ENCODE results near the gene COL2A1.

Gene COL2A1

DNA sequence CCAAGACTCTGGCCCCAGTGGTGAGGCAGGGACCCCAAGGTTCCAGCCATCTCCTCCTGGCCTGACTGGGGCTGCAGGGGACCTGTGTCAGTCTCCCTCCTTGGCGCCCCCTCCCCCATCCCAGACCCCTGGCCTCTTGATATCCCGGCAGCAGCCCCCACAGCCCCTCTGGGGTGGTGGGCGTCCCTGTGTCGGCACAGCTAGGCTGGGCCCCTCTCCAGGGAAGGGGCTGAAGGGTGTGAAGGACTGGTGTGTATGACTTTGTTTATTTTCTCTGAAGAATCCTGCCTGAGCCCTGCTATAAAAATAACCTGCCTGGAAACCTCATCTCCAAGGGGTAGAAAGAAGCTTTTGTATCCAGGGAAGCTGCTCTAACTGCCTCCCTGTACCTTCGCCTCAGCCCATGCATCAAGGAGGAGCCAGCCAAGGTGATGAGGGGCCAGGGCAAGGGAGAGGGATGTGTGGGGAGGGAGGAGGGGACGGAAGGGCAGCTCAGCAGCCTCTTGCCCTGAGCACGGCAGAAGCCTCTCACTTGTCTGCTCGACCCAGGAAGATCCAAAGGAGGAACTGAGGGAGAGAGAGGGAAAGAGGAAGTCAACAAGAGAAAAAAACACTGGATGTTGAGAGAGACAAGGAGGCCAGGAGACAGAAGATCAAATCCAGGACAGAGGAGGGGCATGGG, 25.4 kb upstream of the COL2A1 start:
- DNase-seq: no peak

DNA sequence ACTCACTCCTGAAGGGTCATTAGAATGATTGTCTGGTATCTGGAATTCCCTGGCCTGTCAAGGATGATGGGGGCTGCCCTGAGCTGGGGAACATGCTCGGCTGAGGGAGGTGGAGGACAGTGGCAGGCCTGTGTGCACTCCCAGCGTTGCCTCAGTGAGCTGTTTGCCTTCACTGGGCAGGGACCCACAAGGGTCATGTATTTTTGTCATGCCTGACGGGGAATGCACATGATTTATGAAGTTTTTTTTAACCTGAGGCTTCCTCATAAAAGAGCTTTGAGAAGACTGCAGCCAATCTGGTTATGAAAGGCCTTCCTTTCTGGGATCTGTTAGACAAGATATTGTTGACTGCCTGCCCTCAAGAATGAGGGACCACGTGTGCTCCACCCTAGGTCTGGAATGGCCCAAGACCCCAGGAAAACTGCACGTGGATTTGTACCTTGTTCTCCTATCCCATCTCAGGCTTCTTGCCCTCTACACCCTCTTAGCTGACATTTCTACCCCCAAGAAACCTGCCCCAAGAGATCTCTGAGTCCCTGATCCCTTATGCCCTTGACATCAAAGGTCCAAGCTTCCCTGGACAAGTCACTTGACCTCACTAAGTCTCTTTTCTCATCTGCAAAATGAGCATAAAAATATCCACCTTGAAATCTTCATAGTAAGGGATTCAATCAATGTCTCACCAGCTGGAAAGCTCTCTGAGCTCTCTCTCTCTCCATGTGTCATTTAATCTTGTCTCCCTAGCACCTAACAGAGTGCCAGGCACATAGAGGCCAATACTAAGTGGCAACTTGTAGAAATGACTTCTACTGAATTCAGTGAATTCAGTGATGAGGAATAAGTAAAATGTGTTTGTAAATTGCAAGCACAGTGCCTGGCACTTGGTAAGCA, 24.5 kb upstream of the COL2A1 start:
- no peak for DNase-seq

DNA sequence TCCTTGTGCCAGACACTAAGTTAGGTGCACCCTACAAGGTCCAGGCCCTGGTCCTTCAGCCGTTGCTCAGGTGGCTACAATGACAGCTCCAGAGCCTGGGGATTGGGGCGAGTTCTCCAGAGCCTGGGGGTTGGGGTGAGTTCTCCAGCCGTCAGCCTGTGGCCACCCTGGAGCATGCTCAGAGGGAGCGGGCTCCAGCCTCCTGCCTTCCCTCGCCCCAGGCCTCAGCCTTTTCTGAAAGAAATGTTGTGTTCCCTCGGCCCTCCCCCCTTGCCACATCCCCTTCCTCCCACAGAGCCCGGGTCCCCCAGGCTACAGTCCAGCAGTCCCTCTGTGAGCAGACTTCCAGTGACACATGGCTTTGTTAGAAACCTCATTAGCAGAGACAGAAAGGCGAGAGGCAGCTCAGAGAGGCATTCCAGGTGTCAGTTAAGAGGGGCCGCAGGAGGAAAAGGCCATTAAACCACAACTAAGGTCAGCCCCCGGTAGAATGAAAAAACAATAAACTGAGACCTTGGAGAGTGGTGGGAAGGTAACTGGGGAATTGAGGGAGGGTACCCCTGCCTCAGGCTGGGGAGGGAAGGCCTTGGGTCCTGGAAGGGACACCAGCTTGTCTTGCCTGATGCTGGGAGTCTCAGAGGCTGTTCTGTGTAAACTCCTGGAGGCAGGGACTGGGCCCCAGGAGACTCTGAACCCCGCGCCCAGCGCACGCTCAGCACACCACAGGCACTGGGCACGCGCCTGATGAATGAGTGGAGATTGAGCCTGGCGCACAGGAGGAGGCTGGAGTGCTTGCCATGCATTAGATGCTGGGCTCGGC, 23.1 kb upstream of the COL2A1 start:
- DNase-seq: no peak

DNA sequence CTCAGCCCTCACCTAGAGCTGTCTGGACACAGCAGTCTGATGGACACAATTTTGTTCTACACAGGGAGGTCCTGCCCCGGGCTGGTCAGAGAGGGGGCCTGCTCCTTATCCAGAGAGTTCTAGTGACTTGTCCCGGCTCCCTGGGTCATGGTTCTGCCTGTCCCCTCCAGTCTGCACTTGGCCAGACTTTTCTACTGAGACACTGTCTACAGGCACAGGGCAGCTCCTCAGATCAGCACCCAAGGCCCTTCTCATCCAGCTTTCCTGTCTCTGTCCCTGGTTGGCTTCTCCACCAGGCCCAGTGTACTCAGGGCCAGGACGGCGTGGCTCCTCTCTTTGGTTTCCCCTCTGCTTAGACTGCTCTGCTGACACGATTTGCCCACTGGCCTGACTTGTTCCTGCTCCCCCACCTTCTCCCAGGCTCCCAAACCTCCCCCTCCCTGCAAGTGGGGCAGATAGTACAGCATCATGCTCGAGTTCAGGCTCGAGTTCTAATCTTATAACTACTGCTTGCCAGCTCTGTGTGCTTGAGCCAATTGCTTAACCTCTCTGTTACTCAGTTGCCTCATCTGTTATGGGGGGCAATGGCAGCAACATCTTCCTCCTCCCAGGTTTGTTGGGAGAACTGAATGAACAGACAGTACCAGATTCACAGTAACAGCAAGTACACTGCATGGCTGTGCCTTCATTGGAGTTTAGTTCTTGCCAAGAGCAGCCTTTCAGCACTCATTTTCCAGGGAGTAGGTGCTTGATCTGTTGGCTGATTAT, 22.0 kb upstream of the COL2A1 start:
- no peak for DNase-seq

DNA sequence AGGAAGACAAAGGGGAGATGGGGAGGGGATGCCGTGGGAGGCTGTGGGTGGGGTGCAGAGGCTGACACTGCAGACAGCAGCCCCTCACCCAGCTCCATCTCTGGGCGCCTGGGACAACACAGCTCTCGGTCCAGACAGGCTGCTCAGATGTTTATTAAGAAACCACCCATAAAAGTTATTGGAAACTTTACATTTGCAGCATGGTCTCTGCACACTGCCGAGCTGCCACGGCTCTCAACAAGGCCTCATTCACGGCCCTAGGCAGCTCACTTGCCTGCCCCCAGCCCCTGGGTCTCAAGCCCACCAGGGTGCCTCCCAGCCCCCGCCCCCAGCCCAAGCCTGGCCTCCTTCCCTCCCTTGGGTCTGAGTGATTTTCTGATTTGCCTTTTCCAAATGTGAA, 21.0 kb upstream of the COL2A1 start:
- no peak for DNase-seq

DNA sequence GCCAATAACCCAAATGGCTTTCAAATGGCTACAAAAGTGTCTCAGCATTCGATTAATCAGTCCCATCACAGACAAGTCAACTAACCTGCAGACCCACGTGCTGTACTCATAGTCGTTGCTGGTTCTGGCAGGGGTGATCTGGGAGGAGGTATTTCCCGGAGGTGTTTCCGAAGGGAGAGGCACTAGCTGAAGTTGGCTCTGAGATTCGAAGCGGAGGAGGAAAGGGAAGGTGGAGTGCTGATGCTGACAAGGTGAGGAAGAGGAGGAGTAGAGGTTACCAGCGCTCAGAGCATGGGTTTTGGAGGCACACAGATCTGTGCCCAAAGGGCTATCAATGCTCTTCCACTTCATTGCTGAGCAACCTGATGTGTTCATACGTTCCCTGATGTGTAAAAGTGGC, 20.5 kb upstream of the COL2A1 start:
- no peak for DNase-seq

DNA sequence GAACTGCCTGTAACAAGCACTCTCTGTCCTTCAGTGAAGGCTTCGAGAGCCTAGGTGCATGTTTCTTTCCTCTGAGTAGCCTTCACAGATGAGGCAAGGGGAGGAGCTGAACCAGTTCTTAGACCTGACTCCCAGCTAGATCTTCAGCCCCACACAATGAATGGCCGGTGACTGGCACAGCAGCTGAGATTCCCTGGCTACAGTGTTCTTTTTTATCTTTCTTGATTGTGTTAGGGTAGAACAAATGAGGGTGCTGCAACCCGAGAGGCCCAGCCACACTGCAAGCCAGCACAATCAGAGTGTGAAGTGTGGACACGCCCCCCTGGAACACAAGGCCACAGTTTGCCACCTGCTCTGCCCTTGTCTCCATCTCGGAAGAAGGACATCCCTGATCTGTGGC, 19.1 kb upstream of the COL2A1 start:
- DNase-seq: no peak

DNA sequence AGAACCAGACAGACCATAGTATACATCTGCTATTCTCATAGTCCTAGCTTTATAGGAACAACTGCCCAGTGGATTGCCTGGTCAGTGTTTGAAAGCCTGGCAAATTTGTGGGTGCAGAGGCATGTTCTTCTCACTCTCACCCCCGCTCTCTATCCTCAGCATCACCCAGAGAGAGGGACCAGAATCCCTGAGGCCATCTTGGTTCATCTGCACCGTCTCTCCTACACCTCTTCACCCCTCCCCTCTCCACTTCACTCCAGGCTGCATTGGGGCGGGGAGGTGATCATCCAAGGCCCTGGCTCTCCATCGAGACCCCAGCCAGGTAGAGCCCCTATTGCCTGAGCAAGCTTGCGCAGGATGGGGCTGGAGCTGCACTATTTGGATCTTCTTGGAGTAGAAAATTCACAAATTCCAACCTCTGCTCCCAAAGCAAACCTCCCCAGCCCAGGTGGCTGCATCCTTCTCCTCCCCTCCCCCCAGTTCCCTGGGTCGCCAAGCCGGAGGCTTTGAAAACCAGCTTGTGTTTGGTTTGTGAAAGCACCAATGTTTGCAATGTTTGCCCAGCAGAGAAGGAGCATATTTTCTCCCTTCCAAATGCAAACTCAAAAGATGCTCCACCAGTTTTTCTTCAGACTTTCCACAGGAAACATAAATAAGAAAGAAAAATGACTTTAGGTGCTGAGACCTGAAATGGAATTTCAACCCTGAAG, 18.6 kb upstream of the COL2A1 start:
- DNase-seq: no peak

DNA sequence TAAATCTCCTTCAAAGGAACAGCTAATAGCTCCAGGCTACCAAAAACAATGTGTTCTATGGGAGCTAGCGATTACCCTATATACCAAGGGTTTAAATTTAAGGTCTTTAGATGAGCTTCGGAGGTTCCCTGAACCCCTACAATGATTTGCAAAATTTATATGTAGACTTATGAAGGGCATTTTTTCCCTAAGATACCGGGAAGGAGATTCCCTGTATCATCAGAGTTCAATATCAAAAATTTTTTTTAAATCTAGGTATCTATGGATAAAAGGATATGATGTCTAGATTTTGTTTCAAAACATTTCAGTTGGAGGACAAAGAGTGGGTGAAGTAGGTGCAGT, 17.9 kb upstream of the COL2A1 start:
- DNase-seq: no peak

DNA sequence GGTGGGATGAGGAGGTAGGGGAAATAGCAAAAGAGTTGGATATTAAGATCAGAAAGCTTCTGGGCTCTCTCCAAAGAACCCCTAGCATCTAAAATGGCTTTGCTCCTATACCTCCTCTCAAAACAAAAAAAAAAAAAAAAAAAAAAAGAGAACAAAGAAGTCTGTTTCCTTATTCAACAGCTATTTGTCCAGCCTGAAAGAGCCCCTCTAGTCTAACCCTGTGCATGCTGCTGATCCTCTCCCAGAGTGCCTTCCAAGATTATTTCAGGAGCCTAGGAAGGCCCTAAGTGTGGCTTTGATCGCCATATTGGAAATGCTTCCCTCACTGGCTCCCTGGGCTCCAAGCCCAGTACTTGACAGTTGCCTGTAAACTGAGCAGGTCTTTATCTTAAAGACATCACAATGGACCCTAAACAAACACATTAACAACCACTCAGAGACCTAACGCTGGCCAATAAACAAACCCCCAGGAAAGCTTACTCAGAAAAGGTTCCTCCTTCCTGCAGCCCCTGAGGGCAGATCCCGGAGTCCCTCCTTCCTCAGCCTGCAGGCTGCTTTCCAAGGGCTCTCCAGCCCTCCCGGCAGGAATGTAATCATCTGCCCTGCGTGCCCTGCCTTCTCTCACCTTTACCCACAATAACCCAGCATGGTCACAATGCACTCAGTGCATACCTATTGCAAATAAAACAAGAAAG, 17.4 kb upstream of the COL2A1 start:
- no peak for DNase-seq

DNA sequence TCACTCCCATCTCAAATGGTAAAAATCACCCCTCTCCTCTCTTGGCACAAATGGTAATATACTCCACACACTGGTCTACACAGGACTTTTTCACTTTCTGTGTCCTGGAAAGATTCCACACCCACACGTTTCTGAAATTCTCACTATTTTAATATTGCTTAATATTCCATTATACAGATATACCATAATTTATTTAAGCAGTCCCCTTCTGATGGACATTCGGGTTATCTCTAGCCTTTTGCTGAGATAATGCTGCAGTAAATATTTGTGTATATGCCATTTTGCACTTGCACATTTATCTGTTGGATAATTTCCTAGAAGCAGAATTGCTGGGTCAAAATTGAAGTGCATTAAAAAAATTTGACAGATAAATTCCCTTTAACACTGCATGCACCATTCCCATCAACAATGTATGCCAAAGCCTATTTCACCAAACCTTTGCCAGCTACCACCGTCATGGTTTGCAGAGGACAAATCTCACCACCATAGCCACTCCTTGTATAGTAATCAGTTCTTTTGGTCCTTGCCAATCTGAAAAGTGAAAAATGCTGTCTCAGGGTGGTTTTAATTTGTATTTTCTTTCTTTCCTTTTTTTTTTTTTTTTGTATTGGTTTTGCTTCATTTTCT, 15.5 kb upstream of the COL2A1 start:
- no peak for DNase-seq

DNA sequence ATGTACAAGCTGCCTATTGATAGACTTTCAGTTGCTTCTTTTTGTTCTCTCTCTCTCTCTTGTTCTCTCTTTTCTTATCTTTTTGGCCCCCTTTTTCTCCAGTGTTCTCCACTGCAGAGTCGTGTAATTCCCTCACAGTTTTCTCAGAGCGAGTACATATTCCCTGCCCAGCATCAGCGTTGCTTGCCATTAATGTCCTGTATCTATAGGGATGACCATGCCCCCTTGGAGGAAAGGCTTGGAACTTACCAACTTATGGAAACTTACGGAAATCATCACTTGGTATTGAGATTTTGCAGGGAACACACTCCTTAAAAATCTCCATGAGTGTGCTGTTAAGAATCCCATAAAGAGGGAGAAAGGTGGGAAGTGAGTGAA, 14.3 kb upstream of the COL2A1 start:
- no peak for DNase-seq

DNA sequence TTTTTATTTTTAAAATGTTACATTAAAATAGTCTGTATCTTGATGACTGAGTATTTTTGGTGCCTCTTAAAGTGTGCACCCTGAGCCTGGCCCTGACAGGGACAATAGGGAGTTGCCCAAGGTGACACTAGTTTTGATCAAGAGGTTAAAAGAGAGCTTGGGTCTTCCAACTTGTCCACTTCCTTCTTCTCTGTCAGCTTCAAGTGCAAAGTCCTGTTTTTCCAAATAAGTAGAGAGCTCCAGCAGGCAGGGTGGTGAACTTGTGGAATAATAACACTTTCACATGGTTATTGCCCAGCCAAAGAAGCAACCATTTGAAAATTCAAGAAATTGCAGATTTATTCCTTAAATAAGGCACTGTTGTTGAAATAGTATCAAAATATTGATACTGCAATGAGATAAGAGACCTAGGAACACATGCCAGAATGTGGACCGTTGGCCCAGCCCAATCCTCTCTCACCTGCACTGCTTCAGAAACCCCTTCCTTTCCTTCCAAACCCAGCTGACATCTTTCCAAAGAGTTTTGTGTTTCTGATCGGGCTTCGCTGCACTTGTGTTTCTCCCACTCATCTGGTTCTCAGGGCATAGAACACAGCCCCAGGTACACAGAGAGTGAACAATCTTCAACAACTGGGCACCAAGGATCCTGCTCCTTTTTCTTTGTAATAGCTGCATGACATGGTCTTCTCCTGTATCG, 13.8 kb upstream of the COL2A1 start:
- no peak for DNase-seq

DNA sequence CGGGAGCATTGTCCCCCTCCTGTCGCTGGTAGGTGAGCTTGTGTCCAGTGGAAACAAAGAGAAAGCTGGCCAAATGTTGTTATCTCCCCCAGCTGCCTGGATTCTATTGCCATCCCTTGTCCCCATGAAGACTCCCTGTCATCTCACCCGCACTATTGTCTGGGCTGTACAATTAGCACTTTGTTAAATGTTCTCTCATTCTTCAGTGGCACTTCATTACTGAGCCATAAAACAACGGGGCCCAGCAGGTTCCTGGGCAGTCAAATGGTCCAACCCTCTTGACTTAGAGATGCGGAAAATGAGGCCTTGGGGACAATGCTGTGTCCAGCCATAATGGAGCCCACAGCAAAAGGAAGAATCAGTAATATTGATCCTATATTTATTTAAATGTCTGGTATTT, 13.2 kb upstream of the COL2A1 start:
- no peak for DNase-seq

DNA sequence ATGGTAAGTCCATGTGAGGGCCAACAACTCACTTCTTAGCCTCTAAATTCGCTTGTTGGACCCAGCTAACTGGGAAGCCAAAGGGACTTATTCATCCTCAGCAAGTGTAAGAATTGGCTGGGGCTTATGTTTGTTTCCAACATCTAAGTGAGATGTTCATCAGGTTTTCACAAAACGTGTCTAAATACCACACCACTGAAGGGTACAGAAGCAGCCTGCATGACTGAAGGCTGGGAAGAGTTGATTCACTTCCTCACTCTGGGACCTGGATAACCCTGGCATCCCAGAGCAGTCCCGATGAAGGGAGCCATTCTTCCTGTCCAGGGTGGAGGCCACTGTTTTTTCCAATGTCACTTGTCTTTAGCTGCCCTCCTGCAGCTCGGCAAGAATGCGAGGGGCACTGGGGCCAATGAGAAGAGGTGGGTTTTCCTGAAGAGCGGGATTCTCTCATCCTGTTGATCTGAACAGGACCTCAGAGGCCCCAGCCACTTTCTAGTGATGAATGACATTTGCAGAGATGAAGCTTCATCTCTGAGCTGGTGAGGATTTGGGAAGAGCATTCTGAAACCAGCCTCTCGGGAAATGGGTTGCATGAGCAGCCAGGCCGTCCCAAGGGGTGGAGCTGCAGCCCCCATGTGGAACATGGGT, 12.2 kb upstream of the COL2A1 start:
- no peak for DNase-seq

DNA sequence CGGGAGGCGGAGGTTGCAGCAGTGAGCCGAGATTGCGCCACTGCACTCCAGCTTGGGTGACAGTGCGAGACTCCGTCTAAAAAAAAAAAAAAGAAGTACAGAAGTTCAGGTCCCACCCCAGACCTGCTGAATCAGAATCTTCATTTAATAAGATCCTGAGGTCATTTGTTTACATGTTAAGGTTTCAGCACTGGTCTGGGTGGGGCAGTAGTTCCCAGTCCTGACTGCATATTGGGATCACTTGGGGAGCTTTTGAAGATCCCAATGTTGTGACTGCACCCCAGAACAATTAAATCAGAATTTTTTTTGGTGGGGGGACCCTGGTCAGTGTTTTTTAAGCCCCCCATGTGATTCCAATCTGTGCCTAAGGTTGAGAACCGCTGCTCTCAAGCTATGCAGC, 11.7 kb upstream of the COL2A1 start:
- DNase-seq: no peak

DNA sequence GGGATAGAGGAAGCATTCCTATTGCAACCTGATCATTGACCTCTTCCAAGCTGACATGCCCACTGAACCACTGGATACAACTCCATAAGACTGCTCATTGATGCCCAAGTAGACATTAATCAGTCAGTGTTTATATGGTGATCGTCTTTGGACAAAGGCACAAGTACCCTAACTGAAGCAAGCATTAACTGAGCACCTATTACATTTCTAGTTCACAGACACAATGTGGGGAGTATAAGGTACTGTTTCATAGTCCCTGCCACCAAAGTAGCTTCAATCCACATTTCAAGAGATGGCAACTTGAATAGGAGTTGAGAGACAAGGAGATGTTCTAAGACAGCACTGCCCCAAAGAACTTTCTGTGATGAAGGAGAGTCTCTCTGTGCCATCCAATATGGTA, 10.9 kb upstream of the COL2A1 start:
- no peak for DNase-seq

DNA sequence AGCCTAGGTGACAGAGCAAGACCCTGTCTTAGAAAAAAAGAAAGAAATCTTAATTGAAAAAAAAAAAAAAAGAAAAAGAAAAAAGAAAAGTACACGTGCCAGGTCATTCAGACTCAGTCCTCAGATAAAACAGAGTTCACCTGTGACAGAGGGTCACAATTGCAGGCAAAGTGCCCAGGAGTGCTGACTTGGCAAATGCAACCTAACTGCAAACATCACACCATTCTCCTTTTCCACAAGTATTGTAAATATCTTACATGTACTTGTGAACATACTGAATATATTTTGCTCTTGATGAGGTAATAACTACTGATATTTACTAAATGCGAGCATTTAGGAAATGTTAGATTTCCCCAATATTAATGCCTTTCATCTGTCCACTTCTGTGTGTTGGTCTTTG, 9.0 kb upstream of the COL2A1 start:
- no peak for DNase-seq

DNA sequence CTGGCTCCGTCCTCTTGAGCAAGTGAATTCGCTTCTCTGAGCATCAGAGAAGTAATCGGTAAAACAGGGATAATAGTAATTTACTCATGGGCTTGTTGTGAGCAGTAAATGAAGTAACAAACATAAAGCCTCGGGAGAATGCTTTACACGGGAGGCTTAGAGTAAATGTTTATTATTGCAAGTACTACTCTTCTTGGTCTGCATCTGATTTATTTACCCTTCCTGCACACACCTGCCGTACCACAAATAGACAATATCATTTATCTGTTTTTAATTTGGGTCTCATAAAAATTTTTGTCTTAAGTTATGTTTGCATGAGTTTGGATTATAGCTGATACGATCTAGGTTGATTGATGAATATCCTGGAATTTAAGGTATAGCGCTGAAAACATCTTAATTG, 7.8 kb upstream of the COL2A1 start:
- DNase-seq: no peak

DNA sequence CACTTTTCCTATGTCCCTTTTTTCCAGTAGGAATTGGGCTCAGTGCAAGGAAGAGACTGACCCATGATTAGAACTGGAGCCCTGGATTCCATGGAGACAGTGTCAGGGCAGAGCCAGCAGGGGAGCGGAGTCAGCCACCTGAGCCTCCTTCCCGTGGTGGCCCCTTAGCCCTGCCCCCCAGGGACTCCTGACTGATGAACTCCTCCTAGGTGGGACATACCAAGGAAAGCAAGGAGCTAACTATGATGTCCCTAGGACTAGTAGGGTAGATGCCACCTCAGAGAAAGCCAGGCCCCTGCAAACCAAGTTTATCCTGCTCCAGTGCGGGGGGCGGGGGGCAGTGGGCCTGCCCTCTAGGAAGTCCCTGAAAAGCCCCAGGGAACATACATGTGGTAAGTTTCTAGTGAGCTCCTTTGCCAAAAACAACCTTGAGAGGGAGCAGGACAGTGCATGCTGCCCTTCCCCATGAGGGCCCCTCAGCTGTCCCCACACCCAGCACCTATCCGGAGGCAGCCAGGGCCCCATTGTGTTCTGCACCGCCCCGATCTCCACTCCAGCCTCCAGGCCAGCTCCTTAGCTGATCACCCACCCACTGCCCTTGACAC, 6.2 kb upstream of the COL2A1 start:
- DNase-seq: no peak
